Activated CD4-positive, alpha-beta memory T cell treated with anti-CD3 and anti-CD28 coated beads for 36 hours (primary cell): ENCODE results near the gene DPEP3. TPM values are rescaled to one million over a fixed set of nuclear protein-coding genes. Genes with fewer than 3 reads are reported as not detected.
A peak's percentile ranks its signal among the peaks of the same experiment; 100 is the strongest.
"Not testable (repeated sequence)": the region's sequence is repeated elsewhere in the genome, so short reads cannot be mapped to it uniquely, and the experiment has no call there.

Experiments used
- CTCF ChIA-PET: fragments of 350-600 bp; sonication (Branson Sonifier 250); formaldehyde crosslinking; loops from one replicate; lab custom pipeline; 2021; ENCODE audit warnings: antibody characterized with exemption, inconsistent platforms; lab: Charles Lee
- POLR2A ChIA-PET: fragments of 350-600 bp; sonication (Branson Sonifier 250); formaldehyde crosslinking; loops from one replicate; lab custom pipeline; 2021; ENCODE audit warnings: antibody characterized with exemption; lab: Charles Lee
- DNase-seq: peaks from one replicate; pipeline ENCODE4 v3.0.0-alpha.2; 2020
- H3K27ac Mint-ChIP-seq: one replicate; pipeline ENCODE4 v1.8.0; 2021; ENCODE audit warnings: mixed read lengths
- H3K27me3 Mint-ChIP-seq: one replicate; pipeline ENCODE4 v1.8.0; 2021; ENCODE audit warnings: mixed read lengths
- H3K36me3 Mint-ChIP-seq: one replicate; pipeline ENCODE4 v1.8.0; 2021; ENCODE audit warnings: mixed read lengths
- H3K4me1 Mint-ChIP-seq: one replicate; pipeline ENCODE4 v1.8.0; 2021; ENCODE audit warnings: low read depth, mixed read lengths
- H3K4me3 Mint-ChIP-seq: one replicate; pipeline ENCODE4 v1.8.0; 2021; ENCODE audit warnings: mild to moderate bottlenecking, mixed read lengths
- H3K9me3 Mint-ChIP-seq: one replicate; pipeline ENCODE4 v1.8.0; 2021; ENCODE audit warnings: mixed read lengths
- intact Hi-C: fragments of 100-400 bp; cut with micrococcal nuclease; formaldehyde crosslinking; loops from one replicate; pipeline ENCODE4 v1.15.1; 2023
- total RNA-seq, 2 experiments: library from RNA; stranded (reverse); gene quantifications; one replicate each; pipeline ENCODE4 v1.2.3, GENCODE V29; 2021

Gene DPEP3
- total RNA-seq, 2 experiments from 2014 or later, result not detected

DNA sequence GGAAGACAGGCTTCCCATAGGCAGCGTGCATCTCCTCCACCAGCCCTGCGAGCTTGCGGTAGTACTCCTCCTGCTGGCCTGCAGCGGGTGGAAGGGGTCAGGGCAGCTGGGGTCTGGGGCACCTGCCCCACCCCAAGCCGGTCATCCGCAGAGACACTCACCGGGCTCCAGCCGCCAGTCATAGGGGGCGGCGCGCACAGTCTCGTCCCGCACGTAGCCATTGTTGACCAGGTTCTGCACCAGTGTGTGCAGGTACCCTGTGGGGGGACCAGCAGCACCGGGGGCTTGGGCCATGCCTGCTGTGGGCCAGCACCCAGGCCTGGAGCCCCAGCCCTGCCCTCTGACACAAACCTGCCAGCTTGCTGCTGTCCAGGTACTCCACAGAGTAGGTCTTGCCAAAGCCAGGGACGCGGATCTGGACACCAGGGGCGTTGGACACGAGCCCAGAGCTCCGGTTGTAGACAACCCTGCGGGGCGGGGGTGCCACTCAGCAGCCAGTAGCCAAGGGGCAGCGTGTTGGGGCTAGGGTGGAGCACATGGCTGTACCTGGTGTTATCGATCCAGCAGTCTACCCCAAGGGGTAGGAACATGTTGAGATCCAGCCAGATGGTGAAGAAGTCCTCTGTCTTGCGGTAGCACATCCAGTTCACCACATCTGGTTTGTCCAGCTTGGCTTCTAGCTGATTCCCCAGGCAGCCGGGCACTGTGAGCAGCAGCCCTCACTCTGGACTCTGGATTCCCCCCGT is 37.6 kb downstream of the DPEP3 start:
- POLR2A ChIA-PET, result interaction anchor here (1.0 kb wide), 1 partner anchor 10 kb away, joined by 4 read pairs; no protein-coding TSS in a partner anchor
- Mint-ChIP-seq H3K4me3 (no peak overlapping the region), H3K36me3 (no peaks in the 10 kb centered on the region), H3K27ac (no peak overlapping the region), H3K9me3 (no peaks in the 10 kb centered on the region), H3K27me3 (no peaks in the 10 kb centered on the region), H3K4me1 (peaks cover 23% of the 10 kb centered on the region)
- CTCF ChIA-PET, result interaction anchor here (0.8 to 4.5 kb wide), 12 partner anchors 8 to 127 kb away, joined by 3 to 22 read pairs (median 6); partner anchors contain the start of gene NRN1L
- no peak for DNase-seq
- intact Hi-C loops, result no loop called here

DNA sequence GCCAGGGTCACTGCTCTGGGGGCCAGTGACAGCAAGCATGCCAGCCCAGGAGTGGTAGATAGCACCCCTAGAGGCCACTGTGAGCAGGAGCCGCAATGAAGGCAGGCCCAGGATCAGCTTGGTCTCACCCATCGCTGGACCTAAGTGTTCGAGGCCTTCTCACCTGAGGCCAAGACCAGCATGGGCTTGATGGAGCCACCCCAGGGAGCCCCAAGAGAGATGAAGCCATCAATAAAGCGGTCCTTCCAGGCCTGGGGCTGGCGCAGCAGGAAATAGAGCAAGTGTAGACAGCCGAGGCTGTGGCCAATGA is 38.1 kb downstream of the DPEP3 start:
- H3K4me3 Mint-ChIP-seq, result no peak overlapping the region
- H3K36me3 Mint-ChIP-seq, result peaks cover 1% of the 10 kb centered on the region
- H3K4me1 Mint-ChIP-seq, result peaks cover 27% of the 10 kb centered on the region
- no peaks in the 10 kb centered on the region for H3K27me3 Mint-ChIP-seq
- intact Hi-C loops, result no loop called here
- POLR2A ChIA-PET, result interaction anchor here (1.0 kb wide), 1 partner anchor 11 kb away, joined by 4 read pairs; no protein-coding TSS in a partner anchor
- CTCF ChIA-PET, result interaction anchor here (0.7 to 4.5 kb wide), 14 partner anchors 9 to 255 kb away, joined by 3 to 22 read pairs (median 4); partner anchors contain the start of gene NRN1L
- H3K9me3 Mint-ChIP-seq, result no peaks in the 10 kb centered on the region
- DNase-seq, result peak; percentile 50
- no peak overlapping the region for H3K27ac Mint-ChIP-seq

DNA sequence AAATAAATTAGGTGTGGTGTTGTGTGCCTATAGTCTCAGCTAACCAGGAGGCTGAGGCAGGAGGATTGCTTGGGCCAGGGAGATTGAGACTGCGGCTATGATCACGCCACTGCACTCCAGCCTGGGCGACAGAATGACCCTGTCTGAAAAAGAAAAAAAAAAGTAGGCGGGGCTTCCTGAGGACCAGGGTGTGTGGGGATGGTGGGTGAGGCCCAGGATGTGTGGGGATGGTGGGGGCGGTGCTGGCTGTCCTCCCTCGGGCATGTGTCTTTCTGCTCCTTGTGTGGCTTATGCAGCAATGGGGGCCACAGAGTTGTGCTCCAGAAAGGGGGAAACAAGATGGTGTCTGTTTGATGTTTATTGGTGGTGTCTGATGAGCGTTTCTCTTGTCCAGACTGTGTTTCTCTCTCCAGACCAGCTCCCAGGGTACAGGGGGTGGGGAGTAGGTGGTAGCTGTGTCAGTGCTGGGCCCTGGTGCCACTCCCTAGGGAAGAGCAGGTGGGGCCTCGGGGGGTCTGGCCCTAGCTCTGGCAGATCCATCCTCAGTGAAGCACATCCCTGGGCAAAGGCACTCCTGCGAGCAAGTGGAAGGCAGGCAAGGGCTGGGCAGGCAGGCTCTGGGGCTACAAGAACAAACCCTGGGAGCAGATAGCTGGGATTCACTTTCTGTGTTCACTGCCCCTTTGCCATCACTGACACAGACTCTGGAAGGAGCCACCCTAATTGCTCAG is 38.7 kb downstream of the DPEP3 start:
- no peak for DNase-seq
- intact Hi-C loops, result no loop called here
- H3K9me3 Mint-ChIP-seq, result no peaks in the 10 kb centered on the region
- peaks cover 31% of the 10 kb centered on the region for H3K4me1 Mint-ChIP-seq
- no peak overlapping the region for H3K4me3 Mint-ChIP-seq
- no peaks in the 10 kb centered on the region for H3K27me3 Mint-ChIP-seq
- H3K36me3 Mint-ChIP-seq, result peaks cover 6% of the 10 kb centered on the region
- POLR2A ChIA-PET, result interaction anchor here (1.0 kb wide), 1 partner anchor 11 kb away, joined by 4 read pairs; no protein-coding TSS in a partner anchor
- peak overlapping the region; percentile 69 for H3K27ac Mint-ChIP-seq
- CTCF ChIA-PET, result interaction anchor here (0.6 to 4.5 kb wide), 22 partner anchors 9 to 395 kb away, joined by 3 to 22 read pairs (median 4); partner anchors contain the start of genes DDX28, DUS2 and NRN1L

DNA sequence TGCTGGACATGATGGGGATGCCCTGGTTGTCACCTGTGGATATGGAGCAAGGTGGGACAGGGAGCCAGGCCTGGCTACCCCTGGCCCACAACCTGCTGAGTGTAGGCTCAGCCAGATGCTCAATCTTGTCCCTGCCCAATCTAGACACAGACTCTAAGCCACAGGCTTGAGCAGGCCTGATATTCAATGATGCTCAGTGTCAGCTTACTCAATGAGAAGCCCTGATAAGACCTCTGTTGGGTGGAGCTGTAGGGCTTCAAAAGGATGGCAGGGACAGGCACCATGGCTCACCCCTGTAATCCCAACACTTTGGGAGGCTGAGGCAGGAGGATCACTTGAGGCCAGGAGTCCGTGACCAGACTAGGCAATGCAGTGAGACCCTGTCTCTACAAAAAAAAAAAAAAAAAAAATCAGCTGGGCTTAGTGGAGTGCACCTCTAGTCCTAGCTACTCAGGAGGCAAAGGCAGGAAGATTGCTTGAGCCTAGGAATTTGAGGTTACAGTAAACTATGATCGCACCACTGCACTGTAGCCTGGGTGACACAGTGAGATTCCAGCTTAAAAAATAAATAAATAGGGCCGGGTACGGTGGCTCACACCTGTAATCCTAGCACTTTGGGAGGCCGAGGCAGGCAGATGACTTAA is 39.7 kb downstream of the DPEP3 start:
- Mint-ChIP-seq H3K27ac (peak overlapping the region; percentile 62), H3K36me3 (peaks cover 15% of the 10 kb centered on the region), H3K4me1 (peaks cover 31% of the 10 kb centered on the region), H3K4me3 (no peak overlapping the region), H3K9me3 (no peaks in the 10 kb centered on the region), H3K27me3 (no peaks in the 10 kb centered on the region)
- intact Hi-C loops, result no loop called here
- ChIA-PET POLR2A (no interaction called here), CTCF (interaction anchor here (0.5 to 4.5 kb wide), 15 partner anchors 10 to 394 kb away, joined by 3 to 22 read pairs (median 4); partner anchors contain the start of genes DDX28, DUS2, NFATC3 and NRN1L)
- DNase-seq, result no peak

DNA sequence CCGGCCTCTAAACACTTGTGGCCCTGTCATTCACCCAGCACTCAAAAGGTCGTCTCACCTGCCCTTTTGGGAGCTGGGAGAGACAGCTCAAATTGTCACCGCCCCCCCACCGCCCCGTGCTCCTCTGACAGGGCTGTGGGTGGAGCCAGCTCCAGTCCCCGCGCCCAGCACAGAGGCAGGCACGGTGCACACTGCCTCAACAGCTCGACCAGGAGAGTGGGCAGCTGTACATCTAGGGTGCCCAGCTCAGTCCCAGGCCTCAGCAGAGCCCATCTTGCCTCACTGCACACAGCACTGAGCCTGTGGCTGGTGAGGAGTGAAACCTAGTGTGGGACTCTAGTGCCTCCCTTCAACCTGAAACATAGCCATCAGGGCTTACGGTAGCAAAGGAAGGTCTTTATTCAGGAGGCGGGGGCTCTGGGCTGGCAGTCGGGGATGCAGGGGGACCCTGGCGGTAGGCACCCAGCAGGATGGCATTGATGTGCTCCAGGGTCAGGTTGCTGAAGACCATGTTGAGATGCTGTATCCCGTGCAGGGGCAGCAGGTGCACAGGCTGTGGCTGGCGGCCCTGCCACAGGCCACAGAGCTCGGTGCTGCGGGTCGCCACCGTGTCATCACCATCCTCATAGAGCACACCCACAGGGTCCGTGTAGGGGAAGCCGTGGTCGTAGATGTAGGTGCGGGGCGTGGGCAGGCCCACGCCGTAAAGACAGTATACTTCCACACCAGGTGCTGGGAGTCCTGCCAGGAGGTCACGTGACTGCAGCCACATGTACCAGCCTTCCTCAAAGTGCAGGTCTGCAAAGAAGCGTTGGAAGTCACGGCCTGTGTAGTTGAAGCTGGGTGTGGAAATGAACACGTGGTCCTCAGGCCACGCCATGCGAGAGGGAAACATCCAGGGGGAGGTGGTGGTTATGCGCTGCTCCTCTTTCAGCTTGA is 40.5 kb downstream of the DPEP3 start:
- ChIA-PET POLR2A (no interaction called here), CTCF (interaction anchor here (0.5 to 4.5 kb wide), 8 partner anchors 10 to 145 kb away, joined by 3 to 22 read pairs (median 6); partner anchors contain the start of genes DDX28, DUS2, NFATC3 and NRN1L)
- H3K9me3 Mint-ChIP-seq, result no peaks in the 10 kb centered on the region
- peak overlapping the region; percentile 62 for H3K27ac Mint-ChIP-seq
- peak; percentile 66 for DNase-seq
- H3K36me3 Mint-ChIP-seq, result peaks cover 23% of the 10 kb centered on the region
- peaks cover 39% of the 10 kb centered on the region for H3K4me1 Mint-ChIP-seq
- no peaks in the 10 kb centered on the region for H3K27me3 Mint-ChIP-seq
- intact Hi-C loops, result loop anchor here (5.0 kb wide), 3 partner anchors 43 to 132 kb away; partner anchors contain the start of genes DPEP2, DPEP3, RANBP10 and TSNAXIP1
- H3K4me3 Mint-ChIP-seq, result no peak overlapping the region

DNA sequence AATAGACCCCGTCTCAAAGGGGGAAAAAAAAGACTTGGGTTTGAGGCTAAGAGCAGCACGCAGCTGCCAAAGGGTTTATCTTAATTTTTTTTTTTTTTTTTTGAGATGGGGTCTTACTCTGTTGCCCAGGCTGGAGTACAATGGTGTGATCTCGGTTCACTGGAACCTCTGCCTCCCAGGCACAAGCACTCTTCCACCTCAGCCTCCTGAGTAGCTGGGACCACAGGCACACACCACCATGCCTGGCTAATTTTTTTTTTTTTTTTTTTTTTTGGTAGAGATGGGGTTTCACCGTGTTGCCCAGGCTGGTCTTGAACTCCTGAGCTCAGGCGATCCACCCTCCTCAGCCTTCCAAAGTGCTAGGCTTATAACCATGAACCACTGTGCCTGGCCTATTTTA is 42.6 kb downstream of the DPEP3 start:
- H3K27me3 Mint-ChIP-seq, DNase-seq, H3K9me3 Mint-ChIP-seq: not testable (repeated sequence)
- Mint-ChIP-seq H3K4me3 (peak overlapping the region; percentile 100), H3K4me1 (peaks cover 49% of the 10 kb centered on the region), H3K36me3 (peaks cover 35% of the 10 kb centered on the region), H3K27ac (peak overlapping the region; percentile 99)
- ChIA-PET POLR2A (interaction anchor here (1.7 kb wide), 1 partner anchor 9 kb away, joined by 3 read pairs; no protein-coding TSS in a partner anchor), CTCF (interaction anchor here (1.0 to 3.2 kb wide), 4 partner anchors 9 to 121 kb away, joined by 3 to 14 read pairs (median 4); partner anchors contain the start of gene NRN1L)
- intact Hi-C loops, result loop anchor here (2.0 to 5.0 kb wide), 6 partner anchors 45 to 147 kb away; partner anchors contain the start of genes DDX28, DPEP2, DPEP3 and DUS2

DNA sequence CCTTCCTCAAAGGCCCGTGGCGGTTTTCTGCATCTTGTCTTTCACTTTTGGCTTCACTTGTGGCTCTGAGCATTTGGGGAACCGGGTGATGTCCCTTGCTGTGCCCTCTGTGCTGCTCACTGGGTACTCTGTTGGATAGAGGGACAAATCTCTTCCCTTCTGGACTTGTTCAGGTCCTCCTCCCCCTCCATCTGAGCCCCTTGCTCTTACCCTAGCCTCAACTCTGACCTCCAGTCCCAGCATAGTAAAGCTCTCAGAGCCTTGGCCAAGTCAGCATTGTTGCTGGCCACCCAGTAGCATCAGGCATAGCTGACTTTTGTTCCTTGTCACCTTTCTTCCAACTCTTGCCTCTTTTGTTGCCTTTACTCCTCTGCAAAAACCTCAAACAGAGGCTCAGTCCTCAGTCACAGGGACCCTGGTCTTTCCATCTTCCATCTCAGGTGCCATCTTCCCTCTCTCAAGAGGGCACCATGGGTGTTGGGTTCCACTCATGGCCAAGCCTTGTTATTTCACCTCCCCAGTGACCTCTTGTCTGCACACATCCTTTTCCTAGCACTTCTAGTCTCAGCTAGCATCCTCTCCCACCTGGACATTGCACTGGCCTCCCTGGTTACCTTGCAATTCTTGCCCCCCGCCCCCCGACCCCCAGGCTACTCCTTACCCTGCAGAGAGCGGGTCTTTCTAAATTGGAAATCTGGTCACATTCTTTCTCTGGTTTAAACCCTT is 43.3 kb downstream of the DPEP3 start:
- Mint-ChIP-seq H3K4me1 (peaks cover 48% of the 10 kb centered on the region), H3K9me3 (no peaks in the 10 kb centered on the region), H3K36me3 (peaks cover 40% of the 10 kb centered on the region), H3K4me3 (peak overlapping the region; percentile 100), H3K27ac (peak overlapping the region; percentile 99), H3K27me3 (no peaks in the 10 kb centered on the region)
- CTCF ChIA-PET, result interaction anchor here (0.6 to 3.2 kb wide), 7 partner anchors 9 to 293 kb away, joined by 3 to 14 read pairs (median 4); partner anchors contain the start of genes NRN1L and PSKH1
- peak; percentile 88 for DNase-seq
- POLR2A ChIA-PET, result interaction anchor here (0.9 to 2.5 kb wide), 10 partner anchors 9 to 218 kb away, joined by 3 to 19 read pairs (median 6); partner anchors contain the start of genes DDX28, DUS2, GFOD2 and NFATC3
- intact Hi-C loops, result loop anchor here (1.0 to 5.0 kb wide), 7 partner anchors 31 to 148 kb away; partner anchors contain the start of genes DDX28, DPEP2, DPEP3 and DUS2

DNA sequence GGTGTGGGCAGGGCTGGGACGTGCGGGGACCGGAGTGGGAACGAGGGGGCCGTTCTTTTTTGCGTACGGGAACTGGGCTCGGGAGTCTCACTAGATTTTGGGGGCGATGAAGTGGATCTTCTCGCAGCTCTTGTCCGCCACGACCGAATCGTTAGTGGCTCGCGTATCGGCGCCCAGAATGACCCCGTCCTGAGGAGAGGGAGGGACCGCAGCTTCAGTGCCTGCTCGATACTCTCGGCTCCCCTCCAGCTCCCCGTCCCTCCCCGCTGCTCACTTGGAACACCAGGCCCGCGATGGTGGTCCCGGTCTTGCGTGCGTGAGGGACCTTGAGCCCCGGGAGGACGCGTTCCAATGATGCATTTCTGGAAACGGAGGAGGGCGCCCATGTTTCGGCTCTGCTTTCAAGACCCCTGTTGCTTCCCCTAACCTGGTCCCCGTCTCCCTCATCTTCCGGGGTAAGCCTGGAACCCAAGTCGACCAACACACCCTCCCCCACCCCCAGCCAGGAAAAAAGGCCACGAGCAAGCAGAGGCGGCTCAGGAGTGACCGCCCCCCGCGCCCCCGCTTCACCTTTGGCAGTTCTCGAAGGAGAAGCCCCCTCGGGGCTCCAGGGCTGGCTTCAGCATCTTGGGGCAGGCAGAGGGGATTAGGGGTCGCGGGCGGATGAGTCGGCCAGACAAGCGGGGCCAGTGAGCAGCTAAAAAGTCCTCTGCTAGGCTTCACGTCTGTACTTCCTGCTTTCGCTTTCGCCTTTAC is 44.0 kb downstream of the DPEP3 start, which contains the start of gene PSMB10:
Gene PSMB10 (minus strand): TSS at position 727 of the 756 bp plus-strand sequence. CDS start 101 bp downstream, at position 626.
- H3K4me1 Mint-ChIP-seq, result peaks cover 42% of the 10 kb centered on the region
- H3K4me3 Mint-ChIP-seq, result peak within 1 kb of the TSS; percentile 100
- no peak for DNase-seq
- H3K27me3 Mint-ChIP-seq, result no peaks in the 10 kb centered on the region
- H3K36me3 Mint-ChIP-seq, result peaks cover 40% of the 10 kb centered on the region
- H3K27ac Mint-ChIP-seq, result peak within 1 kb of the TSS; percentile 99
- no peaks in the 10 kb centered on the region for H3K9me3 Mint-ChIP-seq
- intact Hi-C loops, result loop anchor here (1.0 to 5.0 kb wide), 7 partner anchors 32 to 148 kb away; partner anchors contain the start of genes DDX28, DPEP2, DPEP3 and DUS2
- ChIA-PET POLR2A (interaction anchor here (0.9 to 2.5 kb wide), 16 partner anchors 10 to 456 kb away, joined by 3 to 19 read pairs (median 6); partner anchors contain the start of genes ATP6V0D1, DDX28, DPEP2 and DUS2), CTCF (interaction anchor here (0.6 to 3.2 kb wide), 11 partner anchors 8 to 415 kb away, joined by 3 to 14 read pairs (median 4); partner anchors contain the start of genes NRN1L and PSKH1)
